GM23338 (cell line): ENCODE results near the gene TET2. TPM values are rescaled to one million over a fixed set of nuclear protein-coding genes. Genes with fewer than 3 reads are reported as not detected.

ENCODE experiments used
- ATAC-seq: fragments of 200-7000 bp; cut with Tn5 transposase; 3 replicates; pipeline ENCODE4 v1.9.1; 2020
- DNase-seq: peaks from one replicate; pipeline ENCODE4 v3.0.0-alpha.2; 2015; ENCODE audit warnings: low spot score
- H2AFZ ChIP-seq: fragments of 200-600 bp; sonication (generic); 2 replicates; pipeline ENCODE4 v1.8.0; 2016; ENCODE audit warnings: antibody characterized with exemption, mild to moderate bottlenecking, moderate library complexity
- H3F3A ChIP-seq: fragments of 200-600 bp; sonication (generic); replicated peaks from 2 replicates; pipeline ENCODE4 v1.8.0; 2017; ENCODE audit warnings: antibody characterized with exemption, mixed run types, low read depth
- H3K27ac ChIP-seq: fragments of 200-600 bp; sonication (generic); 2 replicates; pipeline ENCODE4 v1.6.1; 2016; ENCODE audit warnings: low read depth
- H3K27me3 ChIP-seq: fragments of 200-600 bp; sonication (generic); 2 replicates; pipeline ENCODE4 v1.8.0; 2016; ENCODE audit warnings: mild to moderate bottlenecking, mixed run types, moderate library complexity; ENCODE audit not compliant: insufficient read depth
- H3K36me3 ChIP-seq: fragments of 200-600 bp; sonication (generic); 2 replicates; pipeline ENCODE4 v1.8.0; 2016; ENCODE audit warnings: mild to moderate bottlenecking; ENCODE audit not compliant: insufficient read depth
- H3K4me1 ChIP-seq: fragments of 200-600 bp; sonication (generic); 2 replicates; pipeline ENCODE4 v1.8.0; 2016; ENCODE audit warnings: mild to moderate bottlenecking, moderate library complexity; ENCODE audit not compliant: insufficient read depth
- H3K4me2 ChIP-seq: fragments of 200-600 bp; sonication (generic); 2 replicates; pipeline ENCODE4 v1.7.1; 2017; ENCODE audit warnings: mixed run types
- H3K4me3 ChIP-seq: fragments of 200-600 bp; sonication (generic); 2 replicates; pipeline ENCODE4 v1.6.1; 2016; ENCODE audit warnings: mixed run types
- H3K79me2 ChIP-seq: fragments of 200-600 bp; sonication (generic); replicated peaks from 2 replicates; pipeline ENCODE4 v1.8.0; 2017; ENCODE audit warnings: mild to moderate bottlenecking; ENCODE audit not compliant: insufficient read depth
- H3K9me2 ChIP-seq: fragments of 200-600 bp; sonication (generic); 2 replicates; pipeline ENCODE4 v1.8.0; 2017; ENCODE audit not compliant: insufficient read depth
- H4K20me1 ChIP-seq: fragments of 200-600 bp; sonication (generic); replicated peaks from 2 replicates; pipeline ENCODE4 v1.8.0; 2017; ENCODE audit warnings: mild to moderate bottlenecking; ENCODE audit not compliant: insufficient read depth
- H3K27ac Mint-ChIP-seq: 2 replicates; pipeline ENCODE4 v1.8.0; 2020; ENCODE audit warnings: inconsistent platforms, mild to moderate bottlenecking, moderate library complexity, mixed read lengths
- H3K27me3 Mint-ChIP-seq: 3 replicates; pipeline ENCODE4 v1.8.0; 2022; ENCODE audit warnings: low read depth, mild to moderate bottlenecking, moderate library complexity, mixed read lengths, inconsistent platforms; ENCODE audit not compliant: insufficient read depth, poor library complexity
- H3K36me3 Mint-ChIP-seq: 3 replicates; pipeline ENCODE4 v1.8.0; 2021; ENCODE audit warnings: low read depth, mild to moderate bottlenecking, inconsistent platforms, moderate library complexity, mixed read lengths
- H3K4me1 Mint-ChIP-seq: 3 replicates; pipeline ENCODE4 v1.8.0; 2020; ENCODE audit warnings: mild to moderate bottlenecking, inconsistent platforms, mixed read lengths
- H3K4me3 Mint-ChIP-seq: 3 replicates; pipeline ENCODE4 v1.8.0; 2021; ENCODE audit warnings: moderate library complexity, mild to moderate bottlenecking, inconsistent platforms, mixed read lengths
- H3K9me3 Mint-ChIP-seq: 3 replicates; pipeline ENCODE4 v1.8.0; 2020; ENCODE audit warnings: moderate library complexity, mild to moderate bottlenecking, inconsistent platforms, mixed read lengths
- CREB1 ChIP-seq: fragments of 250-450 bp; sonication (Bioruptor Pico); IDR thresholded peaks from 2 replicates; pipeline ENCODE4 v1.5.0; 2020; ENCODE audit warnings: low read depth, mild to moderate bottlenecking, moderate library complexity
- CTCF ChIP-seq, 2 experiments: fragments of 200-600 bp in 1 of 2; sonication (generic) in 1 of 2; conservative IDR thresholded peaks; 2 replicates each; pipeline versions ENCODE4 v1.5.1 to v1.6.1; 2016 to 2017; ENCODE audit warnings: antibody characterized with exemption in 2 of 2, low read depth in 2 of 2, mild to moderate bottlenecking in 2 of 2, moderate library complexity in 1 of 2
- EZH2 ChIP-seq: fragments of 200-600 bp; sonication (generic); IDR thresholded peaks from one replicate; pipeline ENCODE4 v1.8.0; 2017; ENCODE audit warnings: antibody characterized with exemption, mild to moderate bottlenecking, low read depth; ENCODE audit not compliant: unreplicated experiment
- EZH2phosphoT487 ChIP-seq: fragments of 200-600 bp; sonication (generic); IDR thresholded peaks from one replicate; pipeline ENCODE4 v1.8.1; 2018; ENCODE audit warnings: antibody characterized with exemption; ENCODE audit not compliant: unreplicated experiment
- NANOG ChIP-seq: IDR thresholded peaks from 2 replicates; pipeline ENCODE4 v1.6.1; 2016; ENCODE audit warnings: antibody characterized with exemption, borderline replicate concordance
- POLR2AphosphoS5 ChIP-seq: IDR thresholded peaks from 2 replicates; pipeline ENCODE4 v1.6.1; 2016; ENCODE audit warnings: antibody characterized with exemption, low read depth
- REST ChIP-seq: IDR thresholded peaks from one replicate; pipeline ENCODE4 v1.6.1; 2018; ENCODE audit warnings: antibody characterized with exemption; ENCODE audit not compliant: unreplicated experiment
- STAT1 ChIP-seq: IDR thresholded peaks from one replicate; pipeline ENCODE4 v1.6.1; 2016; ENCODE audit warnings: antibody characterized with exemption; ENCODE audit not compliant: unreplicated experiment
- ZNF114 ChIP-seq: fragments of 250-450 bp; sonication (Bioruptor Pico); IDR thresholded peaks from 2 replicates; pipeline ENCODE4 v1.5.0; 2020; ENCODE audit warnings: mild to moderate bottlenecking, moderate library complexity
- ZNF331 ChIP-seq: fragments of 250-450 bp; sonication (Bioruptor Pico); IDR thresholded peaks from 2 replicates; pipeline ENCODE4 v1.5.0; 2020; ENCODE audit warnings: low read depth, mild to moderate bottlenecking, moderate library complexity
- polyA plus RNA-seq: library from polyadenylated mRNA; unstranded; fragments of >200 nt; fragmentation: Nextera tagmentation; extraction: Ambion mirVana; gene quantifications from 2 replicates; pipeline ENCODE4 v1.2.1, GENCODE V29; 2016
- total RNA-seq: library from RNA; depleted of rRNA; stranded (reverse); fragments of >200 nt; shearing (Covaris generic); gene quantifications from 2 replicates; pipeline ENCODE4 v1.2.3, GENCODE V29; 2014
- TF ChIP-seq, protein P1 (sequence below): fragments of 250-450 bp; sonication (Bioruptor Pico); IDR thresholded peaks from 2 replicates; pipeline ENCODE4 v1.5.0; 2020; ENCODE audit warnings: mild to moderate bottlenecking, moderate library complexity

TET2 gene
- total and polyA plus RNA-seq, 2 experiments from 2014 or later = 1.2 to 2.2 TPM

DNA sequence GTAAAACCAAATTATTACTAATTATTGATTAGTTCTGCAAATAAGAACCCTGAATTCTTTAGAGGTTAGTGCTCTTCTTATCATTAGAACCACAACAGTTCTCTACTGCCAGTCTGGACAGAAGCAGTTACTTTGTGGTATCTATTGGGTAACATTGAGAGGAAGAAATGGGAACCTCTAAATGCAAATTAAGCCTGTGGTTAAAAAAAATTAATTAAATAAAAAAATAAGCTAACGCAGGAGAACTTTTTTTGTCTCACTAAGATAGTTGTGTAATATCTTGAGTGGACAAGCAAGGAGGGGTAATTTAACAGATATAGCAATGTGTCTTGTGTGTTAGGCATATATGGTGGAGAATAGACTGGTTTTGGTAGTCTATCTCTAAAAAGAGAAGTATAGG, 32.9 kb upstream of the TET2 start:
- no peaks in the 10 kb centered on the region for H3K36me3 Mint-ChIP-seq
- H3K4me1 Mint-ChIP-seq = no peaks in the 10 kb centered on the region
- H3K27me3 ChIP-seq = no peaks in the 10 kb centered on the region
- H3F3A ChIP-seq = no peaks in the 10 kb centered on the region
- H3K27ac Mint-ChIP-seq = no peak overlapping the region
- H3K79me2 ChIP-seq = no peaks in the 10 kb centered on the region
- H3K36me3 ChIP-seq = no peaks in the 10 kb centered on the region
- no peak overlapping the region for H2AFZ ChIP-seq
- DNase-seq (no peak), ATAC-seq (no peak)
- H4K20me1 ChIP-seq = no peaks in the 10 kb centered on the region
- TF ChIP-seq POLR2AphosphoS5 = no peak
- H3K9me2 ChIP-seq = no peaks in the 10 kb centered on the region
- no peaks in the 10 kb centered on the region for H3K9me3 Mint-ChIP-seq
- H3K27ac ChIP-seq = no peak overlapping the region
- no peak overlapping the region for H3K4me3 ChIP-seq
- no peak overlapping the region for H3K4me3 Mint-ChIP-seq
- no peak overlapping the region for H3K4me2 ChIP-seq
- no peaks in the 10 kb centered on the region for H3K4me1 ChIP-seq
- H3K27me3 Mint-ChIP-seq = no peaks in the 10 kb centered on the region

DNA sequence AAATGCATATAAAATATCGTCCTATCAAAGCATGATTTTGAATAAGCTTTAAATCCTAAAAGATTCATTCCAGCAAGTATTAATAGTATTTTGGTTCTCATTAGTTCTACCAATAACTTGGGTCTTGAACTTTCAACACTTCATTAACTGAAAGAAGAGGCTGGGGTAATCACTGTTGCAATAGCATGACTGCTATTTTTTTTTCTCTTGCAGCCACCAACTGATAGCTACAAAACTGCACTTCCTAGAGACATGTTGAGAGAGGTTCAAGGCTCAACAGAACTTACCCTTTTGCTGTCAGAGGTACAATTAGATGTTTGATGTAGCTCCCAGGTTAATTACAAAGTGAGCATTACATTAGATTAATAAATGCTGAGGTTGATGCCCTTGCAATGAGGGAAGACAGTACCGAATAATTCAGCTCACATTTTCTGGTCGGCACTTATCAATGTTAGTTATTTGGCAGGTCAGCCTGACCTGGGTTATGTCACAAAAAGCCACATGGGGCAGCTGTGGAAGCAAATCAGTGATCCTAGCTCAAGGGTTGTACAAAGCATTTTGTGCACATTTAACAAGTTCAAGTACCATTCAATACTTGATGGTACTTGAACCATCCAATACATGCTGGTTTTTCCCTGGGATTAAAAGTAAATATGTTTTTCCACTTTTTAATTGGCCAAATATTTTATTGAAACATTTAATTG, 29.9 kb upstream of the TET2 start:
- Mint-ChIP-seq H3K27ac (no peak overlapping the region), H3K9me3 (no peaks in the 10 kb centered on the region), H3K4me1 (no peaks in the 10 kb centered on the region), H3K27me3 (no peaks in the 10 kb centered on the region), H3K4me3 (no peak overlapping the region), H3K36me3 (no peaks in the 10 kb centered on the region)
- no peak overlapping the region for H3K4me3 ChIP-seq
- H3K27ac ChIP-seq = no peak overlapping the region
- no peaks in the 10 kb centered on the region for H3K4me1 ChIP-seq
- H3K27me3 ChIP-seq = no peaks in the 10 kb centered on the region
- H4K20me1 ChIP-seq = no peaks in the 10 kb centered on the region
- no peaks in the 10 kb centered on the region for H3K79me2 ChIP-seq
- H2AFZ ChIP-seq = no peak overlapping the region
- DNase-seq (no peak), ATAC-seq (no peak)
- no peaks in the 10 kb centered on the region for H3K36me3 ChIP-seq
- no peaks in the 10 kb centered on the region for H3F3A ChIP-seq
- H3K4me2 ChIP-seq = no peak overlapping the region
- no peaks in the 10 kb centered on the region for H3K9me2 ChIP-seq
- TF ChIP-seq NANOG (no peak), ZNF114 (CRISPR knock-in tag) (no peak), EZH2 (no peak), REST (no peak), CREB1 (CRISPR knock-in tag) (no peak), ZNF331 (no peak), EZH2phosphoT487 (no peak), STAT1 (no peak), CTCF (conservative IDR thresholded peaks at IDR 0.05; ENCODE audit: low read depth in 2 of 2) (no peak)
- TF ChIP-seq, protein P1, sequence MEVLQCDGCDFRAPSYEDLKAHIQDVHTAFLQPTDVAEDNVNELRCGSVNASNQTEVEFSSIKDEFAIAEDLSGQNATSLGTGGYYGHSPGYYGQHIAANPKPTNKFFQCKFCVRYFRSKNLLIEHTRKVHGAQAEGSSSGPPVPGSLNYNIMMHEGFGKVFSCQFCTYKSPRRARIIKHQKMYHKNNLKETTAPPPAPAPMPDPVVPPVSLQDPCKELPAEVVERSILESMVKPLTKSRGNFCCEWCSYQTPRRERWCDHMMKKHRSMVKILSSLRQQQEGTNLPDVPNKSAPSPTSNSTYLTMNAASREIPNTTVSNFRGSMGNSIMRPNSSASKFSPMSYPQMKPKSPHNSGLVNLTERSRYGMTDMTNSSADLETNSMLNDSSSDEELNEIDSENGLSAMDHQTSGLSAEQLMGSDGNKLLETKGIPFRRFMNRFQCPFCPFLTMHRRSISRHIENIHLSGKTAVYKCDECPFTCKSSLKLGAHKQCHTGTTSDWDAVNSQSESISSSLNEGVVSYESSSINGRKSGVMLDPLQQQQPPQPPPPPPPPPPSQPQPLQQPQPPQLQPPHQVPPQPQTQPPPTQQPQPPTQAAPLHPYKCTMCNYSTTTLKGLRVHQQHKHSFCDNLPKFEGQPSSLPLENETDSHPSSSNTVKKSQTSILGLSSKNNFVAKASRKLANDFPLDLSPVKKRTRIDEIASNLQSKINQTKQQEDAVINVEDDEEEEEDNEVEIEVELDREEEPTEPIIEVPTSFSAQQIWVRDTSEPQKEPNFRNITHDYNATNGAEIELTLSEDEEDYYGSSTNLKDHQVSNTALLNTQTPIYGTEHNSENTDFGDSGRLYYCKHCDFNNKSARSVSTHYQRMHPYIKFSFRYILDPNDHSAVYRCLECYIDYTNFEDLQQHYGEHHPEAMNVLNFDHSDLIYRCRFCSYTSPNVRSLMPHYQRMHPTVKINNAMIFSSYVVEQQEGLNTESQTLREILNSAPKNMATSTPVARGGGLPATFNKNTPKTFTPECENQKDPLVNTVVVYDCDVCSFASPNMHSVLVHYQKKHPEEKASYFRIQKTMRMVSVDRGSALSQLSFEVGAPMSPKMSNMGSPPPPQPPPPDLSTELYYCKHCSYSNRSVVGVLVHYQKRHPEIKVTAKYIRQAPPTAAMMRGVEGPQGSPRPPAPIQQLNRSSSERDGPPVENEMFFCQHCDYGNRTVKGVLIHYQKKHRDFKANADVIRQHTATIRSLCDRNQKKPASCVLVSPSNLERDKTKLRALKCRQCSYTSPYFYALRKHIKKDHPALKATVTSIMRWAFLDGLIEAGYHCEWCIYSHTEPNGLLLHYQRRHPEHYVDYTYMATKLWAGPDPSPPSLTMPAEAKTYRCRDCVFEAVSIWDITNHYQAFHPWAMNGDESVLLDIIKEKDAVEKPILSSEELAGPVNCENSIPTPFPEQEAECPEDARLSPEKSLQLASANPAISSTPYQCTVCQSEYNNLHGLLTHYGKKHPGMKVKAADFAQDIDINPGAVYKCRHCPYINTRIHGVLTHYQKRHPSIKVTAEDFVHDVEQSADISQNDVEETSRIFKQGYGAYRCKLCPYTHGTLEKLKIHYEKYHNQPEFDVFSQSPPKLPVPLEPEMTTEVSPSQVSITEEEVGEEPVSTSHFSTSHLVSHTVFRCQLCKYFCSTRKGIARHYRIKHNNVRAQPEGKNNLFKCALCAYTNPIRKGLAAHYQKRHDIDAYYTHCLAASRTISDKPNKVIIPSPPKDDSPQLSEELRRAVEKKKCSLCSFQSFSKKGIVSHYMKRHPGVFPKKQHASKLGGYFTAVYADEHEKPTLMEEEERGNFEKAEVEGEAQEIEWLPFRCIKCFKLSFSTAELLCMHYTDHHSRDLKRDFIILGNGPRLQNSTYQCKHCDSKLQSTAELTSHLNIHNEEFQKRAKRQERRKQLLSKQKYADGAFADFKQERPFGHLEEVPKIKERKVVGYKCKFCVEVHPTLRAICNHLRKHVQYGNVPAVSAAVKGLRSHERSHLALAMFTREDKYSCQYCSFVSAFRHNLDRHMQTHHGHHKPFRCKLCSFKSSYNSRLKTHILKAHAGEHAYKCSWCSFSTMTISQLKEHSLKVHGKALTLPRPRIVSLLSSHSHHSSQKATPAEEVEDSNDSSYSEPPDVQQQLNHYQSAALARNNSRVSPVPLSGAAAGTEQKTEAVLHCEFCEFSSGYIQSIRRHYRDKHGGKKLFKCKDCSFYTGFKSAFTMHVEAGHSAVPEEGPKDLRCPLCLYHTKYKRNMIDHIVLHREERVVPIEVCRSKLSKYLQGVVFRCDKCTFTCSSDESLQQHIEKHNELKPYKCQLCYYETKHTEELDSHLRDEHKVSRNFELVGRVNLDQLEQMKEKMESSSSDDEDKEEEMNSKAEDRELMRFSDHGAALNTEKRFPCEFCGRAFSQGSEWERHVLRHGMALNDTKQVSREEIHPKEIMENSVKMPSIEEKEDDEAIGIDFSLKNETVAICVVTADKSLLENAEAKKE = no peak
